ENCODE measurements around the gene STOML1.

The STOML1 gene

GRCh38 chr15:74022706-74023470, 30.8 kb upstream of the STOML1 start:
- no peak overlapping the region for H3K27ac ChIP-seq
- DNase-seq (ENCODE audit: low read depth, low spot score) = no peak

DNA sequence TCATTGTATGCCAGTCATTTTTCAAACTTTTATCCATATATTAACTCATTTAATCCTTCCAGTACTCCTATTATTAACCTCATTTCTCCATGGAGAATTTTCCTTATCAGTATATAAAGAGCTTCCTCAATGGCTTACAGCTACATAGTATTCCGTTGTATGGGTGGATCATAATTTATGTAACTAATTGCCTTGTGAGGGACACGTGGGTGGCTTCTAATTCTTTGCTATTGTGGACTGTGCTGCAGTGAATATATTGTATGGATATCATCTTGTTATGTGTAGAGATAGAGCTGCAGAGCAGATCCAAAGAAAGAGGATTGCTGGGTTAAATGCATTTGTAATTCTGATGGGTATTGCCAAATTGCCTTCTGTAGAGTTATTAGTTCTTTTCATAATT, 27.6 kb upstream of the STOML1 start:
- DNase-seq (ENCODE audit: low read depth, low spot score) = no peak
- no peak overlapping the region for H3K27ac ChIP-seq

DNA sequence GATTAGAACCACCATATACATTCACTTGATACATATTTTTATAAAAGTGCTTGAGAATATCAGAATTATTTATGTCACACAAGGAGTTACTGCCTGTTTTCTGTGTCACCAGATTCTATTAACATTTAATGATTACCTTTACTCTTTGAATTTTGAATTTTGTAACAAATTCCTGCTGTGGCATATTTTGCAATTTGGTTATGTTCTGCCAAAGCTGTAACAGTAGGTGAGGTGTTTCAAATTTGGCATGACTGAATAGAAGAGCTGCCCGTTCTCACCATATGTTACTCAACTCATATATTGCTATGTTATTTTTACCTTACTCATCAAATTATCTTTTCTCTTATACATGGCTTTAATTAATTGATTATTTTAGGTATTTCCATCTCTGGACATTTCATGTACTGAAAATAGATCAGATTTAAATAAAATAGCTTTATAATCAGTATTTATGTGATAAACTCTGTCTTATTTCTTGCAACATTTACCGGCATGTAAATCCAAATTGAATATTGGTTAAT, 21.3 kb upstream of the STOML1 start:
- DNase-seq (ENCODE audit: low read depth, low spot score) = no peak
- no peak overlapping the region for H3K27ac ChIP-seq

DNA sequence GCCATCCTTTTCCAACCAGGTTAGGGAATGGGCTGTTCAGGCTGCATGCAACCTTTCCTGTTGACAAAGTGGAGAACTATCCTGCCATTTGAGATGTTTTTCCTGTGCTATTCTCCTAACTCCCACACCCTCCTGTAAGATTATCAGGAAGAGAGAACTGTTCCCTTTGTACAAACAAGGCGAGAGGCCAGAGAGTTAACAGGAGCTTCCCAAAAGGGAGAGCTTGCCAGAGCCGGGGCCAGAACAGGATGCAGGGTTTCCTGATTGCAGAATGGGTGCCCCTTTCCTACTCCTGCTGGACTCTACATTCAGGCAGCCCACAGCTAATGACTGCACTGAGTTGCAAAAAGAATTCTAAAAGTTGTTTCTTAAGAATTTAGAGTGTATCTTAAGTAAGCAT, 19.5 kb upstream of the STOML1 start:
- no peak overlapping the region for H3K27ac ChIP-seq
- DNase-seq (ENCODE audit: low read depth, low spot score) = no peak

DNA sequence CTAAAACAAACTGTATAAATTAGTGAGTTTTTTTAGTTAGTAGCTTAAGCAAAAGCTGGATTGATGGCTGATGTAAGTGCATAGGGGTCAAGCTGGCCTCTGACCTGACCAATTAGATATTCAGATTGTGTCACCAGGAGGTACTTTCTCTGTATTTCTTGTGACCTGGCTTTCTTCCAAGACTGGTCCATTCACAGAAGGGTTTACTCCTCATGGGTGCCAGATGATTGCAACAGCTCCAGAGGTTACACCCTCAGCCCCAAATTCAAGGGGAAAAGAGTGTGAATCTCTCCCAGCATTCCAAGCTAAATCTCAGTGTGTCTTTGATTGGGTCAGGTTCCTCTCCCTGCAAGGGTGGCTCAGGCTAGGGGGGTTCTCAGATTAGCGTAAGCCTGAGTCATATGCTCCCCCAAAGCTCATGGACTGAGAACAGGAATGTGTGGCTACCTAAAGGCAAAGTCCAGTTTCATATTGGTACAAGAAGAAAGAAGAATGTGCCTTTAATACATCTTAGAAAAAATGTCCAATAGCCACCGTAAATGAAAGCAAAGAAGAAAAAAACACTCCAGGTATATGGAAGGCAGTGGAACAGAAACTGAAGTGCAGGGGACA, 18.9 kb upstream of the STOML1 start:
- H3K27ac ChIP-seq = no peak overlapping the region
- no peak for DNase-seq (ENCODE audit: low read depth, low spot score)

- DNase-seq (ENCODE audit: low read depth, low spot score) = no peak
- no peak overlapping the region for H3K27ac ChIP-seq
These were observed 16.8 kb upstream of the STOML1 start for GRCh38 chr15:74008901-74009300.

DNA sequence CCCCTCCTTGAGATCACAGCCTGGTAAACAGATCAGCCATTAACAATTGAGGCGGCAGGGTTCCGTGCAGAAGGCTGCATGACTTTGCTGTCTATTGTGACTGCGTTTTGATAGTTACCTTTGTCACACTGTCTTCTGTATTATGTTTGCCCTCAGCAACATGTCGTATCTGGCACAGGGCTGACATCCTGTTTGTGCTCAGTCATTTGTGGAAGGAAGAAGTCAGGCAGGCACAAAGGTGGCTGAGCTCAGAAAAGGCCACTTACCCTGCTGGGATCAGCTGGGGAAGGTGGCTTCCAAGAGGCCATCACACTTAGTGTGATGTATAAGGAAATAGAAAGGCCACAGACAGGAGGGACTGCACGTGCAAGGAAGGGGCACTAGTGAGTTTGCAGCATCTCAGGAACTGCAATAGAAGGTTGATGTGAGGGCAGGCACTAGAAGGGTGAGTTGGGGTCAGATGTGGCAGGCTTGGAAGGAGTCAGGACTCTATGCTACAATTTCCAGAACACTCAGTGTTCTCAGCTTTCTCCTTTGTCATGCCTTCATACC, 15.8 kb upstream of the STOML1 start:
- H3K27ac ChIP-seq = no peak overlapping the region
- no peak for DNase-seq (ENCODE audit: low read depth, low spot score)

DNA sequence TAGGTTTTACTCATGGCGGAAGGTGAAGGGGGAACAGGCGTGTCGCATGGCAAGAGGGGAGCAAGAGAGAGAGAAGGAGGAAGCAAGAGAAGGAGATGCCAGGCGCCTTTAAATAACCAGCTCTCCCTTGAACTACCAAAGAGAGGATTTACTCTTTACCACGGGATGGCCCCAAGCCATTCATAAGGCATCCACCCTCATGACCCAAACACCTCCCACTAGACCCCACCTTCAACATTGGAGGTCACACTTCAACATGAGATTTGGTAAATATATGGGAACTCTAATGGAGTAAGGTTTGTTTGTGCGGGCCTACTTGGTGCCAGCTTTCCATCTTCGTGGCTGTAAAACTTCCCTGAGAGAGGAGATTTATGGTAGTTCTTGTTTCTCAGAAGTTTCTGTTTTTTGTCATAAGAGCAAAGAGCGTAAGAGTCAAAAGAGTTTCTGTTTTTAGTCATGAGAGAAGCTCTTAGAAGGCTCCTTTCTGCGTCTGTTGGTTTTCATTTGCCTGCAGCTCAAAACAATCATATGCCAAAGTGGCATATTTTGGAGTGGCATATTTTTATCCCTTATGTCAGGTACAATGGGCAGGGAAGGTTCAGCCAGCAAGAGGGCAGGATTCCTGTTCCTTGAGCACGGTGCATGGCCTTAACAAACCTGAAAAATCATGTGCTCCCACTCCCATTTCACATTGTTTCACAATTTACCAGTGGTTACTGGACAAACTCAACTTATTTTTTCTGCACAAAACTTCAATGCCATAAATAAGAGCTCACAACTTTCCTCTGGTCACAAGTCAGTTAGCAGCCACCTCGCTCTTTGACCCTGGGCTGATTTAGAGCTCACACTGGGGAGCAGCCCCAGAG, 14.9 kb upstream of the STOML1 start:
- DNase-seq (ENCODE audit: low read depth, low spot score) = no peak
- H3K27ac ChIP-seq = no peak overlapping the region

DNA sequence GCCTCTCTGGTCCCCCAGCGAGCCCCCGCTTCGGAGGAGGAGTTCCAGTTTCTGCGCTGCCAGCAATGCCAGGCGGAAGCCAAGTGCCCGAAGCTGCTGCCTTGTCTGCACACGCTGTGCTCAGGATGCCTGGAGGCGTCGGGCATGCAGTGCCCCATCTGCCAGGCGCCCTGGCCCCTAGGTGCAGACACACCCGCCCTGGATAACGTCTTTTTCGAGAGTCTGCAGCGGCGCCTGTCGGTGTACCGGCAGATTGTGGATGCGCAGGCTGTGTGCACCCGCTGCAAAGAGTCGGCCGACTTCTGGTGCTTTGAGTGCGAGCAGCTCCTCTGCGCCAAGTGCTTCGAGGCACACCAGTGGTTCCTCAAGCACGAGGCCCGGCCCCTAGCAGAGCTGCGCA, 5.9 kb upstream of the STOML1 start:
- DNase-seq (ENCODE audit: low read depth, low spot score) = no peak
- H3K27ac ChIP-seq = no peak overlapping the region

GRCh38 chr15:73996939-73997338, 4.8 kb upstream of the STOML1 start:
- H3K27ac ChIP-seq = peak overlapping the region; percentile 60
- no peak for DNase-seq (ENCODE audit: low read depth, low spot score)

DNA sequence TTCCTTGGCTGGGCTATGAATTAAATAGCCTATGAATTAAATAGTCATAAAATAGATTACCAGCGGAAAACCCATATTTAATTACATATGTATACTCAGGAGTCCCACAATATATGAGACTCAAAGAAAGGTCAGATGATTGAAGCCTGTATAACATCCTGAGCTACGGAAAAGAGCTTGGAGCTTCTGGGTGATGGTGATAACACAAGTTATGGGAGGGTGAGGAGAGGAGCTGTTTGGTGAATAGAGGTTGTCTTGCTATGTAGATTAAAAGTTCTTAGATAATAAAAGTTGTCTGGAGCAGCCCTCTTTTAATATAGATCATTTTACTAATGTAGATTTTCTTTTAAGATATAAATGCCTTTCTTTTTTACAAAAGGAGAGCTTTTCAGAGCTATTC, 4.2 kb upstream of the STOML1 start:
- H3K27ac ChIP-seq = peak overlapping the region; percentile 60
- no peak for DNase-seq (ENCODE audit: low read depth, low spot score)

DNA sequence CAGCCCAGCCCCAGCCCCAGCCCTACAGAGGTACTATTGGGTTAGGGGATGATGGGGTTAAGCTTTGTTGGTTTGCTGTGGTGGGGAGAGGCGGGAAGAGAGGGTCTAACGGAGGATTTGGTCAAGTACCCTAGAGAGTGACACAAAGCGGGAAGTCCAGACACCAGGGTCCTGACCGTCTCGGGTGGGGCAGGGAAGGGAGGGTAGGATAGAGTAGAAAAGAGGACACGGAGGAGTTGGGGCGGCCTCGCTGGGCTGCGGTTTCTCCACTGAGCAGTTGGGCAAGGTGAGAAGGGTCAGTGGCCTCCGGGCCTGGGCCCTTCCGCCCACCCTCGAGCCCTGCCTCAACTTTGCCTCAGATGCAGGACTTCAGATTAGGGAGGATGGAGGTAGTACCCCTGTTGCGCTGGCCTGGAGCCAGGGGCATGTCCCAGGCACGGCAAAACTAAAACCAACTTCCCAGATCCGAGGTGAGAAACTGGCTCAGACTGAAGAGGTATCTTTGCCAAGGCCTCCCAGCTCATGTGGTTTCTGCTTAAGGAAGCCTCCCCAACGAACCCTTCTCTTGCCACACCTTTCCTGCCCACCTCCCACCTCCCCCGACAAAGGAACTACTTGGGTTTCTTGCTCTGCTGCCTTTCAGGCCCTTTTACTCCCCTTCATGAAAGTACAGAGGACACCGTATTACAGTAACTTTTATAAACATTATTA, 3.0 kb upstream of the STOML1 start:
- DNase-seq (ENCODE audit: low read depth, low spot score) = no peak
- H3K27ac ChIP-seq = peak overlapping the region; percentile 60

- peak within 1 kb of the TSS; percentile 60 for H3K27ac ChIP-seq
- DNase-seq (ENCODE audit: low read depth, low spot score) = peak; percentile 73
These were observed 2.4 kb upstream of the STOML1 start, which contains the start of gene PML for GRCh38 chr15:73994413-73994883. TSS of gene PML (plus strand) at chr15:73994716. CDS start at chr15:73994813, 97 bp downstream.

DNA sequence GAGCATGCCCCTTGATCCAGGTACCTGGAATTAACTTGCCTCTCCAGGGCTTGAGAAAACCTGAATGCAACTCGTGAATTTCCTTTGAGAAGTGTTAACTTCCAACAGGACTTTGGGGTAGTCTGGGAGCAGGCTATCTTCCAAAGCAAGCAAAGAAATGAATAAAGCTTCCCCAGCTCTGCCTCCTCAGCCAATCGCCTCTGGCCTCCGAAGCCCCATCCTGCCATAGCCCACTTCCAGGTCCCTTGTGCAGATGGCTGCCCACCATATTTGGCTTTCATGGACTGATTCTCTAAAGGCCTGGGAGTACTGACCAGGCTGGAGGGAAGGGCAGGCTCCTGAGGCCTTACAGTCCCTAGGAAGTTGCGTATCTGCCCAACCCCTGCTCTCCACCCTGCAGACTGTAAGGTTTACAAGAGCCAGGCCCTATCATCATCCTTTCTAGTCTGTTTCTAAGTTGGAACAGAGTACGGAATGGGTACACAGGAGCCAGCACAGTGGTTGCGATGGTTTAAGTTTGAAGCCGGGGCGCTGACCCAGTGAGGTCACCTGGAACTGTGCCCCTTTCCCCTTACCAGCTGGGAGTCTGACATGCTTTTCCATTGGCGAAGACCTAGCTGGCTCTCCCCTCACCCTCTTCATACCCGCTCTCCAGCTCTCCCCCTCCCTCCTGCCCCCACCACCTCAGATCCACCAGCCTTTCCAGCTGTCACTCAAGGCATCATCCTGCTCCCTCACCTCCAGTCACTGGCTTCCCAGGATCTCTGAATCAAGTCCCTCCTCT, 1.3 kb upstream of the STOML1 start:
- H3K27ac ChIP-seq = no peak overlapping the region
- no peak for DNase-seq (ENCODE audit: low read depth, low spot score)

DNA sequence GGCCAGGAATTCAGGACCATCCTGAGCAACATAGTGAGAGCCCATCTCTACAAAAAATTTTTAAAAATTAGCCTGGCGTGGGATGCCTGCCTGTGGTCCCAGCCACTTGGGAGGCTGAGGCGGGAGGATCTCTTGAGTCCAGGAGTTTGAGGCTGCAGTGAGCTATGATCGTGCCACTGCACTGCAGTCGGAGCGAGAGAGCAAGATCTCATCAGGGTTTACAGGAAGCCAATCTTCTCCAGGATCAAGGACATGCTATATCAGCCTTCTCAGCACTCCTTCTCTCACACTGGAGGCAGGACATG, 451 bp upstream of the STOML1 start:
- no peak overlapping the region for H3K27ac ChIP-seq
- DNase-seq (ENCODE audit: low read depth, low spot score) = no peak

GRCh38 chr15:73991260-73991659, 835 bp downstream of the STOML1 start:
- H3K27ac ChIP-seq = peak overlapping the region; percentile 37
- DNase-seq (ENCODE audit: low read depth, low spot score) = no peak

GRCh38 chr15:73990250-73991005, 1.7 kb downstream of the STOML1 start:
- no peak for DNase-seq (ENCODE audit: low read depth, low spot score)
- H3K27ac ChIP-seq = peak overlapping the region; percentile 76

DNA sequence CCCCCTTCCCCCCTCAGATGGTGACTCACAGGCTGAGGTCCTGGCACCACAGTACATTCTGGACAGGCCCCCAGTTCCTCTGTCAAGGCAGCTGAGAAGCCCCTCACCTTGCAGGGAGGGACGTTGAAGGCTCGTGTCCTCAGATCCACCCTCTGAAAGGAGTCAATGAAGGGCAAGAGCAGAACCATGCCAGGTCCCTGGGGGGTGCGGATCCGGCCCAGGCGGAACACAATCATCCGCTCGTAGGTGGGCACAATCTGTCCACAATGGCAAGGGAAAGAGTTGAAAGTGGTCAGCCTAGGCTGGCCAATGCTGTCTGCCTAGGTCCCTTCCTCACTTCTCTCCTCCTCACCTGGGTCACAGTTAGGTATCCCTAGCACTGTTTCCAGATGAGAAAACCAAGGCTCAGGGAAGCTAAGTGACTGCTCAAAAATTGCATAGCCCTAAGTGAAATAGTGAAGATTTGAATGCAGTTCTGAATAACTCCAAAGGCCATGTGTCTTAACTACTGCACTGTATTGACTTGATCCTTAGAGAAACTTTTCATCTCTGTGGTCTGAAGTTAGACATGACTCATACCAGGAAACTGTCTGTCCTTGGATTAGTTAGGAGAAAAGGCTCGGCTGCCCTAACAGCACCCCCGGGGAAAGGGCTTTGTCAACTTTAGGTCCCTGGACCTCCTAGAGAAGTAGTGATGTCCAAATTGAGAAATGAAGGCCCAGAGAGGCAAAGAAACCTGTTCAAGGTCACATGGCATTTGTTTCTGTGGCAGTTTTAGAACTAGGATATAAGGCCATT, 2.9 kb downstream of the STOML1 start:
- H3K27ac ChIP-seq = peak overlapping the region; percentile 76
- DNase-seq (ENCODE audit: low read depth, low spot score) = peak; percentile 57
